Heart right ventricle (tissue), 16 donors: Measurements from ENCODE around the gene CCRL2. TPM values are rescaled to one million over a fixed set of nuclear protein-coding genes. Genes with fewer than 3 reads are reported as not detected.
A peak's percentile ranks its signal among the peaks of the same experiment; 100 is the strongest.

Experiments used
- ATAC-seq, 8 donors: fragments of 200-7000 bp; cut with Tn5 transposase; one replicate each; pipeline ENCODE4 v1.9.1; 2020; ENCODE audit warnings: mild to moderate bottlenecking in 8 of 8, moderate library complexity in 8 of 8, moderate number of reproducible peaks in 1 of 8
- DNase-seq, 2 donors: peaks; one replicate each; pipeline ENCODE4 v3.0.0-alpha.2; 2020
- H3K27ac ChIP-seq, 10 donors: fragments of 200-600 bp; sonication (generic) in 2 of 10; one replicate each; pipeline versions ENCODE4 v1.5.0 to v1.8.0; 2020 to 2022; ENCODE audit warnings: mild to moderate bottlenecking in 3 of 10
- H3K27me3 ChIP-seq, 7 donors: fragments of 200-600 bp; one replicate each; pipeline ENCODE4 v1.8.0; 2021 to 2022; ENCODE audit warnings: mild to moderate bottlenecking in 2 of 7
- H3K36me3 ChIP-seq, 9 donors: fragments of 200-600 bp; sonication (generic) in 1 of 9; one replicate each; pipeline versions ENCODE4 v1.5.0 to v1.8.0; 2020 to 2022; ENCODE audit warnings: mild to moderate bottlenecking in 2 of 9
- H3K4me1 ChIP-seq, 9 donors: fragments of 200-600 bp; sonication (generic) in 1 of 9; one replicate each; pipeline versions ENCODE4 v1.5.0 to v1.8.0; 2020 to 2022; ENCODE audit warnings: mild to moderate bottlenecking in 4 of 9
- H3K4me3 ChIP-seq, 10 donors: fragments of 200-600 bp; sonication (generic) in 2 of 10; one replicate each; pipeline versions ENCODE4 v1.5.0 to v1.8.0; 2020 to 2022; ENCODE audit warnings: mild to moderate bottlenecking in 7 of 10, moderate library complexity in 2 of 10
- H3K9me3 ChIP-seq, 11 donors: fragments of 200-600 bp in 10 of 11; sonication (generic) in 2 of 11; one replicate each; pipeline versions ENCODE4 v1.5.0 to v1.8.0; 2013 to 2022; ENCODE audit warnings: mild to moderate bottlenecking in 2 of 11, control low read depth in 1 of 11, moderate library complexity in 1 of 11
- WGBS, 2 donors: extraction: QIAGEN DNeasy Blood & Tissue Kit; methylation state at CpG; one replicate each; pipeline ENCODE4 v1.1.7; 2013; ENCODE audit warnings: inconsistent platforms in 1 of 2; 5-methylcytosine and 5-hydroxymethylcytosine counted together
- intact Hi-C, 10 donors: fragments of 100-400 bp; cut with DNase I; formaldehyde crosslinking; loops; one replicate each; pipeline versions ENCODE4 v1.11.1 to v1.14.2; 2022
- polyA plus RNA-seq, 2 donors: library from polyadenylated mRNA; stranded (reverse); fragments of 200-250 nt; gene quantifications; one replicate each; pipeline ENCODE4 v1.2.3, GENCODE V29; 2013
- total RNA-seq, 10 donors: library from RNA; stranded (reverse); fragmentation: NEBNext Ultra II Directional in 3 of 10; extraction: Animal tissue kit (Norgen Biotek cat#: 25700) in 3 of 10; gene quantifications; one replicate each; pipeline versions ENCODE4 v1.2.1 to v1.2.4, GENCODE V29; 2021 to 2023
- TF ChIP-seq, protein P1 (sequence below), 9 donors: fragments of 200-600 bp; sonication (generic) in 2 of 9; IDR thresholded peaks; one replicate each; pipeline versions ENCODE4 v1.5.0 to v1.8.0; 2021 to 2022; ENCODE audit warnings: antibody characterized with exemption in 9 of 9, mild to moderate bottlenecking in 5 of 9, moderate library complexity in 1 of 9
- donor health status: Arrhythmogenic right ventricular cardiomyopathy.
- donor health status: ischemic (EF 13 %, LVEDD 7.1; RV severe dilation, severe dysfunction).
- donor health status: healthy with polysubstance abuse.
- donor health status: DM: no; HTN: yes; CAD: no.
- donor health status: DM: no; HTN: no; CAD: no.
- donor health status: ischemic (EF 25% LVEDD 6.9; RV normal size, moderate dysfunction).
- donor health status: ischemic (EF 25% LVEDD 5.7; RV mildly dilated, moderate dysfunction).
- donor health status: healthy.
- donor health status: DM: yes; HTN: yes; CAD: no.
- donor health status: Ischemic cardiomyopathy.
- donor health status: ischemic (EF 35%, LVEDD 5.7; RV mildly dilated, moderate dysfunction).
- donor health status: nonischemic (EF 11% LVEDD 7.7; RV severe dilation, severe dysfunction).
- donor health status: DM: yes; HTN: yes; CAD: no.
- donor health status: PGD.
- donor health status: ischemic (EF 29% LVEDD 5.4; RV normal size, mild dysfunction).
- donor health status: nonischemic (EF 23%, LVEDD 6.1; RV moderate dilation, normal function).

Gene CCRL2
- total and polyA plus RNA-seq, 12 donors = 1.0 to 5.4 (median 1.7) TPM

DNA sequence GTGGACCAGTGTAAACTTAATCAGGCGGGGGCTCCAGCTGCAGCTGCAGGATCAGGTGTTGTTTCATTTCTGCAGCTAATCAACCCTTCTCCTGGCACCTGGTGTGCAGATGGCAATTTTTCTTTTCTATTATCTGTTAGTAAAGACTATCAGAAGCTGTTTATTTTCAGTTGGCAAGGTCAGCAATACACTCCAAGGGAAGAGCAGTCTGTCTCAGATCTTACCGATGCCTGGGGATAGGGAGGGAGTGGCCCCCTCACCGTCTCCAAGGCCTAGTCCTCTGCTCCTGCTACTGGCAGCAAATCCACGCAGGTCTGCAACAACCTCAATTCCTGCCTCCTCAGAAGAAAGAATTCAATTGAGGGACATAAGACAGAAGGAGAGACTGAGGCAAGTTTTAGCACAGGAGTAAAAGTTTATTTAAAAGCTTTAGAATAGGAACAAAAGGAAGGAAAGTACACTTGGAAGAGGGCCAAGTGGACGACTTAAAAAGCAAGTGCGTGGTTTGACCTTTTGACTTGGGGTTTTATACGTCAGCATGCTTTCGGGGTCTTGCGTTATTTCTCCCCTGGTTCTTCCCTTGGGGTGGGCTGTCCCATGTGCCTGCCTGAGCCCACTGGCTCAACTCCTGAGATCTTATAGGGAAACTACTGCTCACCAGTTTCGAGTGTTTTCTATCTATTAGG lies 9.2 kb downstream of the CCRL2 start:
- H3K36me3 ChIP-seq = no peaks in the 10 kb centered on the region
- DNase-seq = no peak
- TF ChIP-seq, protein P1, sequence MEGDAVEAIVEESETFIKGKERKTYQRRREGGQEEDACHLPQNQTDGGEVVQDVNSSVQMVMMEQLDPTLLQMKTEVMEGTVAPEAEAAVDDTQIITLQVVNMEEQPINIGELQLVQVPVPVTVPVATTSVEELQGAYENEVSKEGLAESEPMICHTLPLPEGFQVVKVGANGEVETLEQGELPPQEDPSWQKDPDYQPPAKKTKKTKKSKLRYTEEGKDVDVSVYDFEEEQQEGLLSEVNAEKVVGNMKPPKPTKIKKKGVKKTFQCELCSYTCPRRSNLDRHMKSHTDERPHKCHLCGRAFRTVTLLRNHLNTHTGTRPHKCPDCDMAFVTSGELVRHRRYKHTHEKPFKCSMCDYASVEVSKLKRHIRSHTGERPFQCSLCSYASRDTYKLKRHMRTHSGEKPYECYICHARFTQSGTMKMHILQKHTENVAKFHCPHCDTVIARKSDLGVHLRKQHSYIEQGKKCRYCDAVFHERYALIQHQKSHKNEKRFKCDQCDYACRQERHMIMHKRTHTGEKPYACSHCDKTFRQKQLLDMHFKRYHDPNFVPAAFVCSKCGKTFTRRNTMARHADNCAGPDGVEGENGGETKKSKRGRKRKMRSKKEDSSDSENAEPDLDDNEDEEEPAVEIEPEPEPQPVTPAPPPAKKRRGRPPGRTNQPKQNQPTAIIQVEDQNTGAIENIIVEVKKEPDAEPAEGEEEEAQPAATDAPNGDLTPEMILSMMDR (IDR thresholded peaks at IDR 0.05) = no peak
- peaks cover 3 to 54% (median 36%) of the 10 kb centered on the region in 9 donors for H3K4me1 ChIP-seq
- WGBS, 2 donors = 36 to 39% methylated on average over 10 of the region's 10 CpGs
- ATAC-seq = no peak
- intact Hi-C loops = no loop called here
- H3K9me3 ChIP-seq = no peaks in the 10 kb centered on the region
- H3K27ac ChIP-seq = peak overlapping the region in 4 of 10 donors; percentile 13 to 48 (median 22)
- no peak overlapping the region for H3K4me3 ChIP-seq
- no peaks in the 10 kb centered on the region for H3K27me3 ChIP-seq

DNA sequence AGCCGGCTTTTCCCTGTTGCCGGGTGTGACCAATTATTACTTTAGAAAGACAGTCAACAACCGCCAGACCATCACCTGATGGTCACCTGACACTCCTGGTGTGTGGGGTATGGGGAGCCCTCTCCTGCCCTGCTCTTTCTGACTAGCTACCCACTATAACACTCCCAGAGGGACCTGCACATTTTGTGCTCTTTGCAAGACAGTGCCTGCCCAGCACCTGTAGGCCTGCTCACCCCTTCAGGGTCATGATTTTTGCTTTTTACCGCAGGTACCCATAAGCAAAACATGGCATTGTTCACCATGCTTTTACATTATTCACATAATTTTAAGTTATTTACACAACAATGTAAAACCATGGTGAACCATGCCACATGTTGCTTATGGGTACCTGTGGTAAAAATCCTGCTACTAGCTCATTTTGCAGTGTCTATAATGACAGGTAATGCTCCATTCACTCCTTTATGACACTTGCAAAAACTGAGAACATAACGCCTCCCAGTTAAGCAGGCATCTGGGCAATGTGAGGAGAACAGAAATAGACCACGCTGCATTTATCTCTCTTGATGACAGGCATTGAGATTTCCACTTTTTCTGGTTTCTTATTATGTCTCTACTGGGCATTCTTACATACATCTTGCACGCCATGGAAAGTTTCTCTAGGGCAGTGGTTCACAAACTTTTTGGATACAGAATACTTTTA lies 9.9 kb downstream of the CCRL2 start:
- WGBS, 2 donors = 42 to 61% methylated on average over 7 of the region's 7 CpGs
- H3K4me1 ChIP-seq = peaks cover 3 to 52% (median 36%) of the 10 kb centered on the region in 9 donors
- ATAC-seq (peak in 4 of 8 donors; percentile 39 to 74 (median 70)), DNase-seq (no peak)
- peak overlapping the region in 5 of 10 donors; percentile 13 to 48 (median 22) for H3K27ac ChIP-seq
- H3K27me3 ChIP-seq = no peaks in the 10 kb centered on the region
- H3K4me3 ChIP-seq = no peak overlapping the region
- no peaks in the 10 kb centered on the region for H3K9me3 ChIP-seq
- H3K36me3 ChIP-seq = no peaks in the 10 kb centered on the region
- intact Hi-C loops = no loop called here
- TF ChIP-seq, protein P1 (IDR thresholded peaks at IDR 0.05) = no peak

DNA sequence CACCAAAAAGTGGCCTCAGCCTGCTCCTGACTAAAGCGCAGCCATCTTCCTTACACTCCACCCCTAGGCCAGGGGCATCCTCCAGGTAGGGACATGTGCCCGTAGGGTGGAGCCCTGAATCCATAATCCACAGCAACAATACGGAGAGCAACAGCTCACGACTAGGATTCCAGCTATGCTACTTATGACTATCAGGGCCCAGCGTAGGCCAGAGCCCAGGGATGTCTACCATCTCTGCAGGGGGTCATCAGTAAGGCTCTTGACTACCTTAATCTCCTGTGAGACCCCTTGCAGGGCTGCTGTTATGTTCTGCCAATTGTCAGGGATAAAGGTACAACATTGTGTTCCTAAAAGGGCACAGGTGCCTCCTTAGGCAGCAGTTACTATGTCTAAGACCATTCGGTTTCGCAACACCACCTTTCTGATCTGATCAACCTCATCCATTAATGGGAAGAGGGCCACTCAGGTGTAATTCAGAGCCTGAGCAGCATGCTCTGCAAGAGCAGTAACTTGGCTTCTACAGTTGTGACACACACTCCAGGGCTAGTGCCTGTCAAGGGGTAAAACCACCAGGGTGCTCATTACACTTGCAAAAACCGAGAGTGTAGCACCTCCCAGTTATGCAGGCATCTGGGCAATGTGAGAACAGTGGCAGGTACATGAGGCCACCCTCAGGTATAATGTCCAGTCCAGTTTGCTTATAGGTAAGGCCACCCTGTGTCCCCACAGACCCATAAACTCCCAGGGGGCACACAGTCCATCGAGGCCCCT lies 11.0 kb downstream of the CCRL2 start:
- WGBS, 2 donors = 83 to 87% methylated on average over 9 of the region's 9 CpGs
- Histone ChIP-seq H3K4me3 (no peak overlapping the region), H3K27ac (no peak overlapping the region), H3K27me3 (no peaks in the 10 kb centered on the region), H3K9me3 (no peaks in the 10 kb centered on the region), H3K4me1 (peaks cover 0 to 41% (median 25%) of the 10 kb centered on the region in 9 donors), H3K36me3 (no peaks in the 10 kb centered on the region)
- DNase-seq (no peak), ATAC-seq (peak in 1 of 8 donors; percentile 35)
- TF ChIP-seq, protein P1 (IDR thresholded peaks at IDR 0.05) = no peak
- intact Hi-C loops = no loop called here

DNA sequence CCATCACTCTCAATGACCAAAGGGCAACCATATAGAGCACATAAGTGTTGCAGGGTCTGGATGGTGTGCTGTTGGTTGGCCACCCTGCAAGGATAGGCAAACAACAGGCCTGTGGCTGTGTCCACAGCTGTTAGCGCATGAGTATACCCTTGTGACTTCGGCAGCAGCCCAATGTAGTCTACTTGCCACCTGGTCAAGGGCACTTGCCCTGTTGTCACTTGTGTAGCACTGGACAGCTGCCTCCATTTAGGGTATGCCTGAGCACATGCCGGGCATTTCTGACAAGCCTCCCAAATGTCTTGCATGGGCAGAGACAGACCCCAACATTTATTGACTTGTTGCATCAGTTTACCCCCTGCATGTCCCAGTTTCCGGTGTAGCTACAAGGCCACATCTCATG lies 12.8 kb downstream of the CCRL2 start:
- WGBS, 2 donors = 99% methylated on average over 4 of the region's 4 CpGs
- Histone ChIP-seq H3K4me3 (no peak overlapping the region), H3K27ac (no peak overlapping the region), H3K4me1 (peaks cover 0 to 27% (median 15%) of the 10 kb centered on the region in 9 donors), H3K27me3 (no peaks in the 10 kb centered on the region), H3K9me3 (no peaks in the 10 kb centered on the region), H3K36me3 (no peaks in the 10 kb centered on the region)
- TF ChIP-seq, protein P1 (IDR thresholded peaks at IDR 0.05) = no peak
- DNase-seq (no peak), ATAC-seq (no peak)
- intact Hi-C loops = loop anchor here in 2 of 10 donors (10.0 kb wide), 2 partner anchors 135 to 145 kb away; no protein-coding TSS in a partner anchor
